Germinal center (tissue), 1 donor: ENCODE results near the gene RAB11A.

Experiments used
- DNase-seq: peaks from one replicate; pipeline ENCODE4 v3.0.0; 2012; ENCODE audit warnings: mixed read lengths, low spot score

Gene RAB11A

DNA sequence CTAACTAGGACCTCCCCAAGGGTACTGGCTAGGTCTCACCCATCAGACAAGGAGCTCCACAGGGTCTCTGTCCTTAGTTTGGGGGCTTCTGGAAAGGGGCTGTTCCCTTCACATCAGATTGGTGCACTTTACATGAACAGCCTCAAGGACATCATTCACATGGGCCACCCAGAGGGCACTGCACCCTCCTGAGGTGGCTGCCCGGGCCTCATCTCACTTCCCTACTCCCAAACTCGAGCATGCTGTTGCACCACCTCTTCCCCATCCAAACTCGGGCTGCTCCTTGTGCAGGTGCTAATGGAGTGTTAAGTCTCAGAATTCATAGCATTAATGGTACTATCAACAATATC lies 48.1 kb downstream of the RAB11A start:
- DNase-seq = no peak

DNA sequence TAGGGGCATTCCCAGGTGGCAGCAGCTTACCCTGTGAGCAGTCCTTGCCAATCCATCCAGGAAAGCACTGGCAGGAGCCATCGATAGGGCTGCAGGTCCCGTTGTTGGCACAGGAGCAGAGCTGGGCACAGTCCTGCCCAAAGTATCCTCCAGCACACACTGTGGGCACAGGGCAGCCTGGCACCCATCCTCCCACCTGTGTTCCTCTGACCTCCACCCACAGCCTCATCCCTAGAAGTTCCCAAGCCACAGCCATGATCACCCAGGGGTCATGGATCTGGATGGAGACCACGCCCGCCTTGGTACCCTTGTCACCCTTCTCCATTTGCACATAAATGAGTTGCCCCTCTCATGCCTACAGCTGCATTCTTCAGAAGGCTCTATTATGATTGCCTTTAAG lies 48.6 kb downstream of the RAB11A start:
- no peak for DNase-seq

DNA sequence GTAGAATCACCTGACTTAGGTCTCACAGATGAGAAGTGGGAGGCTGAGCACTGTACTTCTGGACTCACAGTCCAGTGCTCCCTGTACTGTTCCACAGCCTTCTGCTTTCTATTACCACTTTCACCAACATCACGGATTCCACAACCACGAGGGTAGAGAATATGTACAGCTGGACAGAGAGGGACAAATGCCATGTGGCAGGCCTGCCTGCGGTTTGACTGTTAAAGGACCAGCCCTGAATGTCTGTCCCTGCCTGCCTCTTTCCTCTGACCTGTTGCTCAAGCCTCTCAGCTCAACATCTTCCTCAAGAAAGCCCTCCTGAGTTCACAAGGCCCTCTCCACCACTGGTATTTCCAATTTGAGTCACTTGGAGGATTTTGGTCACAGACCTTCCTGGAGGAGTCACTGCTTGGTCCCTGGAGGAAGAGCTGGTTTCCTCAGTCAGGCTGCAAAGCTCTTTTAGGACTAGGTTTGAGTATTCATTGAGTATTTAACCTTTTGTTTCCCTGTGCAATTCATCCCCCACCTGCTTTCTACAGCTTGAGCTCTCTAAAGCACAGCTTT lies 49.1 kb downstream of the RAB11A start:
- DNase-seq = no peak

DNA sequence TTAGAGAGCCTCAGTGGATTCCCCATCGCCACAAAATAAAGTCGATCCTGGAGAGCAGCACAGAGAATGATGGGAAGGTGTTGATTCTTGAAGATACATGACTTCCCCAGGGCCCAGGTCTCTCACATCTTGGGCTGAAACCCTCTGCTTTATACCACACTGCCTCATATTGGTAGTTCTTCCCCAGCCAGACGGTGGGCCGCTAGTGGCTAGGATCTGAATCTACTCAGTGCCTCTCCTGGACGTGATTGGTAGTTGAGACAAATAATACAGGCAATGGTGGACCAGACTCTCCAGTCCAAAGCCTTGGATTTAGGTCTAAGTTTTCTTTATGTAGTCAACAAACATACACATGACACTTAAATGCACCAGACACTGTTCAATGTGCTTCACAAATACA lies 49.7 kb downstream of the RAB11A start:
- no peak for DNase-seq

DNA sequence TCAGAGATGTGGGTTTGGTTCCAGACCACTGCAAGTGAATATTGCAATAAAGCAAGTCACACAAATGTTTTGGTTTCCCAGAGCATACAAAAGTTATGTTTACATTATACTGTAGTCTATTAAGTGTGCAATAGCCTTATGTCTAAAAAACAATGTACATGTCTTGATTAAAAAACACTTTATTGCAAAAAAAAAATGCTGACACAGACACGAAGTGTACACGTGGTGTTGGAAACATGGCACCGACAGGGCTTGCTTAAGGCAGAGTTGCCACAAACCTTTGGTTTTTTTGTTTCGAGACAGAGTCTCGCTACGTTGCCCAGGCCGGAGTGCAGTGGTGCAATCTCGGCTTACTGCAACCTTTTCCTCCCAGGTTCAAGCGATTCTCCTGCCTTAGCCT lies 50.1 kb downstream of the RAB11A start:
- no peak for DNase-seq

DNA sequence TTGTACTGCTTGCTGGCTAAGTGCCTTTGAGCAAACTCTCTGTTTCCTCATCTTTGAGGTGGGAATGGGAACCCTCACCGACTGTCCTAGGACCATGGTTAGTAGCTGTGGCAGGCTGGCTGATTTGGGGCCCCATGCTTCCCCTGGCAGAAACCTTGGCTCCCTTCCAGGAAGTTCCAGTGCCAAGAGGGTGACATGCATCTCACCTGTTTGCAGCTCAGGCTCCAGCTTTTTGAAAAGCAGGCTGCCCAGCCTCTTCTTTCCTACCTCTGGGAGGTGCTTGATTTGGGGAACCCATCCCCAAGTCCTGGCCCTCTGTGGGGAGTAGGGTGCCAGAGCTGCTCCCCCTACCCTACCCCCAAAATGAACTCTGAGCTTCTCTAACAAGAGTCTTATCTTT lies 50.8 kb downstream of the RAB11A start:
- DNase-seq = no peak

DNA sequence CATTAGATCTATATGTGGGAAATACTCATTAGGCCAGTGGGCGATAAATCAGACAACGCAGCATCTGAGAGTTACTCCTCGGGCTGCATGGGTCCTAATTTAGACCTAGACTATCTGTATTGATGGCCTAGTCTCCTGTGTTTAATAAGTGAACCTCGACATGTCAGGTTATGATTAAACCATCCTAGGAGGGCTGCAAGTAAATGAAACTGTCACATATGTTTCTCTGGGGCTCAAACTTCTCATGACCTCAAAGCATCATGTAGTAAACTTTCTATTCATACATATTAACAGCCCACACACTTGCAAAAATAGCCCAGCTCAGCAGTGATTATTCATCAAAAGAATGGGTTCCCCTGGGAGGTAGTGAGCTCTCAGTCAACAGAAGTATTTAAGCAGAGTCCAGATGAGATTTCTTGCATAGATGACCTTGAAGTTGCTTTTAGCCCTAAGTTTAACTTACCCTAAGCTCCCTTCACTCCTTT lies 51.6 kb downstream of the RAB11A start:
- DNase-seq = peak; percentile 33

DNA sequence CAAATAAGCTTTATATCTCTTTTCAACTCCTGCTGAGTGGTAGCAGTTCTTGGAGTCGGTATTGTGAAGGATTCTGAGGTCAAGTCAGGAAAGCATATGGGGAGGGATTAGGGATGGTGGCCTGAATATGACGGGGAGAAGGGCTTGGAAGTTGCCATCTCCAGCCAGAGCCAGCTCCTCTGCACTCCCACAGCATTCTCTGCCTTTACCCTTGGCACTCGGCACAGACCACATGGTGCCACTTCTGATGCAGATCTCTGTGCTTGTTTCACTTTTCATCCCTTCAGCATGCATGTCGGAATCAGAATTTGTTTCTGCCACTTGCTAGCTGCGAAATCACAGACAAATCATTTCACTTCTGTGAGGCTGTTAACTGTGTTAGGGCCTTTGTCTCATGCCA lies 52.5 kb downstream of the RAB11A start:
- peak; percentile 39 for DNase-seq

DNA sequence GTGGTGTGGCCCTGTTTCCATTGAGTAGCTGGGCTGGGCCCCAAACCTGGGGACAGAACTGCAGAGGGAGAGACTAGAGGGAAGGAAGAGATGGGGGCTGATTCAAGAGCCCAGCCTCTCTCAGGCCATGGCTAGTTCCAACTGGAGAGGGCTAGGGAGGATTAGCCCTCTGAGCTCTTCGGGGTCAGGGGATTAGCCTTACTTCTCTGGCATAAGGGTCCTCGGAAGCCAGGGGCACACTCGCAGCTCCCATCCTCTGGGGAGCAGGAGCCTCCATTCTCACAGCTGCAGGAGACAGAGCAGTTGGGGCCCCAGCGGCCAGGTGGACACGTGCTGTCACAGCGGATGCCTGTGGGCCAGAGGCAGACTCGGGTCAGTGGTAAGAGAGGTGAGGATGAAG lies 53.3 kb downstream of the RAB11A start:
- DNase-seq = no peak

DNA sequence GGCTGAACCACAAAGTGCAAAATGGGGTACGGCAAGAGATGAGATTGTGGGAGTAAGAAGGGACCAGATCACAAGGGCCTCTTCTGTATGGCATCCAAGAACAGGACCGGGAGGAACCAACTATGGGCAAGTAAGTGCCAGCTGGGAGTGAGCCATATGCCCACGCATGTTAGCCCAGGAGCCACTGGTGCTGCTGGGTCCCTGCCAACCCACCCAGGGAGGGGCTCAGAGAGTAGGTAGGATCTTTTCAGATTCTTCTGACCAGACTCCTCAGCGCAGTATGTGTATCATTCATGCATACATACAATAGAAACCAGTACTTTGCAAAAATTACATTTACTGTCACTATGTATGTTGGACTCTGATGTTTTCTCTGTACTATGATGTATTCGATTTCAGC lies 54.0 kb downstream of the RAB11A start:
- DNase-seq = no peak

DNA sequence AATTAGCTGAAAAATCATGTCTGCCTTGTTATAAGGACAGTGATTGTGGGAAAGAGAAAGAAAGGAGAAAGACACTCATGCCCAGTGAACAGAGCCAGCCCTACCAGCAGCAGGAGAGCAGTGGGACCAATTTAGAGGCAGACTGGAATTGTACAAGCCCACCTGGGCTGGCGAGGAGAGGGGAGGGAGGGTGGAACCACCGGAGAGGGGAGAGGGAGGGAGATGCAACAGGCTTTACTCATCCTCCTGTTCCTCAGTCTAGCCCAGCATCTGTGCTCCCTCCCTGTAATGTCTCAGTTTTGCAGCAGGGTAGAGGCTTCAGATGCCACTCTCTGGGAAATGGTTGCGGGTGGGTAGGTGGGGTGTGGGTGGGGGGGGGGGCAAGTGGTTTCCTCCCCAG lies 54.7 kb downstream of the RAB11A start:
- no peak for DNase-seq

DNA sequence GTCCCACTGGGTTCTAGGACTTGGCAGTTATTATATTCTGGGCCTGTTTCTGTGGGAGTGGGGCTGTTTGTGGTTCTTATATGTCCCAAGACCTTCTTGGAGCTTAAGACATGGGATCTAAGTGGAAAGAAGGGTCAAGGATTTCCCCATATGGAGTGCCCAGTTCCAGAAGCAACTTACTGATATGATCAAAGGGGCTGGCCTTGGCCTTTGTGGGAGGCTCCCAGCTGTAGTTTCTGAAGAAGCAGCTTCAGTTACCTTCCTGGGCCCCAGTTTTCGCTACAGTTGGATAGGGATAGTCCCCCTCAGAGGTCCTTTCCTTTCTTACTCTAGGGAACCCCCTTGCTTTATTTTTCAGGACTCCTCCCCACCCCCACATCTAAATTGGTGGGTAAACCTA lies 56.0 kb downstream of the RAB11A start:
- DNase-seq = no peak

DNA sequence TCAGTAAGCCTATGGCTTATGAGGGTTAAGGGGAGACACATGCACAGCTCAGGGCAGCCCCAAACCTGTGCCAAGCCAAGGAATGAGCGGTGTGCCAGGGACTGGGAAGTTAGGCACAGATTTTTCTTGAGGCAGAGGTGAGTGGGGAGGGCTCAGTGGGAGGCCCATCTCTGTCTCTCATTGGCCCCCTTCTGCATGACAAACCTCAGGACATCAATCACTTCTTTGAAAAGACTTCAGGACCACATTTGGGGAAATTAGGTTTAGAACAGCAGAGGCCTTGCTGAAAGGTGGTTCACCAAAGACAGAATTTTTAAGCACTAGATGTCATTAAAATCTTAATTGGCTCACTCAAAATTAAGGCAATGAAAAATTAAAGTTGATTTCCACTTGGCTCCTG lies 57.2 kb downstream of the RAB11A start:
- no peak for DNase-seq

DNA sequence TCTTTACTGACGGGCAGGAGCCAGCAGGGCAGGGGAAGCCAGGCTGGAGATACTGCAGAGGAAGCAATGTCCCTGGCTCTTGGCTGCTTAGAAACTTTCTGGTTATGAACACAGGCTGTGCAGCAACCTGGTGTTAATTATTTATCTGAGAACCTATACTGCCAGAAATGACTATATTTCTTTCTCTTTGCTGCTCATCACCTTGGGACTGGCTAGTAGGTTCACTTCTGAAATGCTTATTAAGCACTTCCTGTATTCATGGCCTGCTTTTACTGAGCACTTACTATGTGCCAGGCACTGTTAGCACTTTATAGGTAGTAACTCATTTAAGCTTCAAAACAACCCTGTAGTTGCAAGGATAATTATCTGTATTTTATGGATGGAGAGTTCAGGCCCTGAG lies 57.6 kb downstream of the RAB11A start:
- DNase-seq = no peak

DNA sequence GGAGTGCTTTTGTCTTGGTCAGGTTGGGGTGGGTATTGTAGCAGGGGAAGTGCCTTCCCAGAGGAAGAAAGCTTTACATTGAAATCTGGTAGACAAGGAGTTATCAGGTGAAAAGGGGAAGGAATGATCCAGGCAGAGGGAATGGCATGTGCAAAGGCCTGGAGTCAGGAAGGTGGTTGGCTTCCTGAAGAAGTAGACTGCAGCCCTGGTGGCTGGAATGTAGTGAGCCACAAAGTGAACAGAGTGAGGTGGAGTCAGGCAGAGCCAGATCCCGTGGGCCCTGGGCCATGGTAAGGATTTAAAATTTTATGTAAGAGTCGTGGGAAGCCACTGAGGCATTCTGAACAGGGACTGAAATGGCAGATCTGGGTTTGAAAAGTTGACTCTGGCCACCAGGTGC lies 58.3 kb downstream of the RAB11A start:
- DNase-seq = no peak

DNA sequence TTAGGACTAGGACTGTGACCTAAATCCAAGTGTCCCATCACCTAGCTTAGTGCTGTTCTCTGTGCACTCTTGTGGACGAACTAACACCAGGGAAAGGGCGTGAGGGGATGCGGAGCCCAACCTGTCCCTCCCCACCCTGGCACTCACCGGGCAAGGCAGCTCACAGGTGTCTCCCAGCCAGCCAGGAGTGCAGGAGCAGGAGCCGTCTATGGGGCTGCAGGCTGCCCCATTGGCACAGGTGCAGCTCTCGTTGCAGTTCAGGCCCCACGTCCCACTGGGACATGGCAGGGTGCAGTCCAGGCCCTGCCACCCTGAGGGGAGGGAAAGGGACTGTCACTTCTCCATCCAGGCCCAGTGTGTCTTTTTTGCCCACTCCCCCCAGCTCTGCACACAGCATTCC lies 60.3 kb downstream of the RAB11A start:
- no peak for DNase-seq

DNA sequence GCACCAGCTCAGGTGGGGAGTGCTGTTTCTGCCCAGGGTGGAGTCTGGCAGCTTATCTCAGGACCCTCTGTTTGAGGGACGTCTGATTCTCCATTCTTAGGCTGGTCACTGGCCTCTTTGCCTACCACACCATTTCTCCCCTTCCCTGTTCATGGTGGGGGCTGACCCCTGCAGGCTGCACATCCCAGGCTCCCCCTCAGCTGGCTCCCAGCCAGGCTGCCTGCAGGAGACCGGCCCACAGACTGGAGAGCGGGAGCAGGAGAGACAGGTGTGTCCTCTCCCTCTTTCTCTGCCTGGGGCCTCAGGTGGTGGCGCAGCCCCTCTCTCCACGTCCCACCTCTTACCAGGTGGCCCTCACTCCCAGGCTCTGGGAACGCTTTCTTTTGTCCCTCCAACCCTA lies 60.8 kb downstream of the RAB11A start:
- DNase-seq = no peak

DNA sequence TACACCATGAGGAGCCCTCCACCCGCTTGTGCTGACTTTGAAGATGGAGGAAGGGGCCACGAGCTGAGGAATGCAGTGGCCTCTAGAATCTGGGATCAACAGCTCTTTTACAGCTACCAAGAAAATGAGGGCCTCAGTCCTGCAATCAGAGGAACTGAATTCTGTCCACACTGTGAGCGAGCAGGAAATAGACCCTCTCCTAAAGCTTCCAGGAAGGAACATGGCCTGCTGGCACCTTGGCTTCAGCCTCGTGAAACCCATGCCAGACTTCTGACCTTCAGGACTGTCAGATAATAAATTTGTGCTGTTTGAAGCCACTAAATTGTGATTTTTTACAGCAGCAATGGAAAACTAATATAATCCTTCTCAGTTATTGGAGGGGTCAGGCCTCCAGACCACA lies 61.9 kb downstream of the RAB11A start:
- DNase-seq = no peak

DNA sequence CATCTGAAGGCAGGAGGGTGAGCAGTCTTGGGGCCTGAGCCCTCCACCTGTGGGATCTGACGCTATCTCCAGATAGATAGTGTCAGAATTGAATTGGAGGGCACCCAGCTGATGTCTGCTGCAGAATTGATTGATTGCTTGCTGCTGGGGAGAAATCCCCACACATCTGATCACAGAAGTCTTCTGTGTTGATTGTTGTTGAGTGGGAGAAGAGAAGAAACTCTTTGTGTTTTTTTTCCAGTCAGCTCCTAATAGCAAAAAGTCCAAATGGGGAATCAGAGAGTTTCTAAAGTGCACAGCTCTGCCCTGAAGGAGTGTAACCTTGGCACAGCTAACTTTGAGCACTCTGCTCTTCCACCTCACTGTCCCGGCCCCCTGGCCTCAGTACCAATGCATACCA lies 66.1 kb downstream of the RAB11A start:
- no peak for DNase-seq

DNA sequence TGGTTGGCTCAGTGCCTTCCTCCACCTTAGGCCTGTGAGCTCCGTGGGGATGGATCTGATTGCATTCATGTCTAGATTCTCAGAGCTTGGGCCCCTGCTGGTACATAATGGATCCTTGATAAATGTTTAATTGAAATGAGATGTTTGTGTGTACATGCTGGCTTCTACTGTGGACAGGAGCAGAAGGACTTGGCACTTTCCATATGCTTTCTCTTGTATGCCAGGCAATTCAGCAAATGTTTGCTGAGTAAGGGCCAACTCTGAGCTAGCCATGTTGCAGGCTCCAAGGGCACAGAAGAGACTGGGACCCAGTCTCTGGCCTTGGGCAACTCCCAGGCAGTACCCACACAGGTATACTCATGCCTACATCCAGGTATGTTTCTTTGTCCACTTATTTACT lies 67.0 kb downstream of the RAB11A start:
- no peak for DNase-seq

DNA sequence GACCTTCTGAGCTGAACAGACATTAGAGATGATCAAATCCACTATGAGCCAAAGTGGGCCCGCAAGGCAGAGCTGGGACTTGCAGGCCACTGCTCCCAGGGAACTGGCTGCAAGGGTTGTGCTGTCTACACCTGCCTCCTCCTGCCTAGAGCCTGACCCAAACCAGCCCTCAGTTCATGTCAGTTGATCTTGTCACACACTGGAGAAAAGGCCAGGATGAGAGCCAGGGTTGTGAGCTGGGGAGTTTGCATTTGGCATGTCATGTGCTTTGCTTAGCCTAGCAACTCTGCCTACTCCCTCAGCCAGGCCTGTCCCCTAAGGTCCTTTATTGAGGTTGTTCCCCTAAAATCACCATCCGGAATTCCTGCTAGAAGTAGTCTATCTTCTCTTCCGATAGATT lies 67.8 kb downstream of the RAB11A start:
- DNase-seq = no peak

DNA sequence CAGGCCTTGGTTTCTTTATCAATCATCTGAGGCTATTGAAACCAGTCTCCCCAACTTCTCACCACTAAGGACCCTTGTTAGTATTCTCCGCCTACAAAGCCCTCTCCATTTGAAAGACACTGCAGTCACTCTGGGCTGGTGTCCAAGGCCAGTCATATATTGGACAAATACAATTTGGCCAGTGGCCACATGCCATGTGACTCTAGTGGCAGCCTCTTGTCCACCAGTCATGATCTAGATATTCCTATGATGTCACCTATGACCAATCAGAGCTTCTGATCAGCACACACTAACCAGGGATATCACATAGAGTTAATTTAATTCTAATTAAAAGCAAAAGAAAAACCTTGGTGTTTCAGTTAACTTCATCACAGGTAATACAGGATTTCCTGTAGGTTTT lies 68.2 kb downstream of the RAB11A start:
- no peak for DNase-seq

DNA sequence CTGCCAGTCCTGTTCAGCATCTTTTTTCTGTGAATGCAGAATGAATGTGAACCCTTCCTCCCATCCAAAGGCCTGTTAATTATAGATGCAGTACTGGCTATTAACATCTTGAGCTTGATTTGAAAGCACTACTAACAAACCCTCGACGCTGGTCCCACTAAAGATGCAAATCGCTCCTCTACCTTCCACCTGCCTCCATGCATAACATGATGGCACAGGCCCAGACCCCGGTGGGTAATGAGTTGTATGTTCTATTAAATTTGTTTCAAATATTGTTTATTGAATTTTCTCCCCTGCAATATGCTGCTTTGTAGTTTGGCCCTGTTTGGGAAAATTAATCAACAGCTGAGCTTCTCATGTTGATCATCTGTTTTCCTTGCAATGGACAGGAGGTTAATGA lies 69.3 kb downstream of the RAB11A start:
- no peak for DNase-seq

DNA sequence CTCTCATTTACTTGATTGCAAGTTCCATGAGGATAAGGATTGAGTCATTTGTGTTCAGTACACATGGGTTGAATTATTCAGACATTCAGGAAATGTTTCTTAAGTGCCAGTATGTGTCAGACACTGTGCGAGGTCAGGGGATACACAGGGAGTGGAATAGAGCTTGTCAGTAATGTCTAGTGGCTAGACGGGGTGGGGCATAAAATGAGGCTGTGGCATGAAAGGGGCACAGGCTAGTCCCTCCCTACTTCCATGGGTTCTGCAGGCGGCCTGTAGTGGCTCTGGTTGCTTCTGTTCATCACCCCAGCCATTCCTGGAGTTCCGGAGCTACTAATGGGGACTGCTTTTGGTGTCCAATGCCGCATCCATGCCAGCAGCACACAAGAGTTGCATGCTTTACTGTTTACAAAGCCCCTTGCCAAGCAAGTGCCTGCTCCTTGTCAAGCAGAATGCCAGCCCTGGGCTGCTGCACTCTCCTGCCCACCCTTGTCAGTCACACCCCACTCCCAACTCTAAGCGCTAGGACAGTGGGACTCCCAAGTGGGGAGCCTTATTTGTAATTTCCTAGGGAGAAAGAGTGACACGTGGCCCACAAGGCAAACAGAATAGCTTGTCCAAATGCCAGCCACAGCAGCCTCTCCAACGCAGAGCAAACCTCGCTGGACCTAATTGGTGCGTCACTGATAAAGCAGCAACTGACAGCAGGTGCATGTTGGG lies 70.8 kb downstream of the RAB11A start:
- no peak for DNase-seq

DNA sequence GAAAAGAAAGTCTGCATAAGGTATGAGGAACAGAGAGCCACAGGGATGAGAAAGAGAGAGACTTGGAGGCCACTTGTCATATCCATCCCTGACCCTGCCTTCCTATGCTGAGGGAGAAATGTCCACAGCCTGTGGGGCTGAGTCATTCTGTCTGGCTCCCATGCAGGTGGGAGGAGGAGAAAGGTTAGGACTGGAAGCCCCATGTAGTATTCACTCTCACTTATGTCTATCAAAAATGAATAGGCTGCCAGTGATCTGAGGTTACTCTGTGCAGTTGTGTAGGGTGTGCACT lies 71.3 kb downstream of the RAB11A start:
- DNase-seq = no peak
